Liver (tissue), 9 donors: ENCODE measurements around the gene CDC7. TPM values are rescaled to one million over a fixed set of nuclear protein-coding genes. Genes with fewer than 3 reads are reported as not detected.
"Not testable (repeated sequence)": the region's sequence is repeated elsewhere in the genome, so short reads cannot be mapped to it uniquely, and the experiment has no call there.

Experiments
- DNase-seq: peaks from one replicate; pipeline ENCODE4 v3.0.0-alpha.2; 2017; ENCODE audit warnings: low spot score
- H3K27ac ChIP-seq, 2 donors: one replicate each; pipeline ENCODE4 v1.7.0; 2013; ENCODE audit warnings: inconsistent platforms in 2 of 2, low read length in 2 of 2, control low read depth in 1 of 2, low read depth in 1 of 2, mild to moderate bottlenecking in 1 of 2
- H3K27me3 ChIP-seq, 4 donors: one replicate each; pipeline versions ENCODE4 v1.6.1 to v1.7.0; 2013; ENCODE audit warnings: low read length in 3 of 4, inconsistent platforms in 1 of 4, mild to moderate bottlenecking in 1 of 4, moderate library complexity in 1 of 4; ENCODE audit not compliant: control insufficient read depth in 4 of 4, insufficient read depth in 4 of 4
- H3K36me3 ChIP-seq, 4 donors: one replicate each; pipeline versions ENCODE4 v1.6.1 to v1.7.0; 2013; ENCODE audit warnings: low read length in 3 of 4, mild to moderate bottlenecking in 3 of 4, low read depth in 1 of 4, moderate library complexity in 1 of 4; ENCODE audit not compliant: control insufficient read depth in 4 of 4, insufficient read depth in 3 of 4
- H3K4me1 ChIP-seq, 4 donors: one replicate each; pipeline versions ENCODE4 v1.6.1 to v1.7.0; 2013; ENCODE audit warnings: low read length in 3 of 4, mild to moderate bottlenecking in 3 of 4, moderate library complexity in 1 of 4; ENCODE audit not compliant: control insufficient read depth in 4 of 4, insufficient read depth in 4 of 4
- H3K4me3 ChIP-seq, 3 donors: one replicate each; pipeline versions ENCODE4 v1.6.1 to v1.7.0; 2013; ENCODE audit warnings: low read length in 3 of 3, control low read depth in 1 of 3, low read depth in 1 of 3, mild to moderate bottlenecking in 1 of 3
- H3K9ac ChIP-seq, 2 donors: one replicate each; pipeline ENCODE4 v1.7.0; 2013; ENCODE audit warnings: low read length in 2 of 2, mild to moderate bottlenecking in 2 of 2, moderate library complexity in 2 of 2, control low read depth in 1 of 2, low read depth in 1 of 2
- H3K9me3 ChIP-seq, 4 donors: one replicate each; pipeline versions ENCODE4 v1.6.1 to v1.7.0; 2013; ENCODE audit warnings: low read length in 3 of 4; ENCODE audit not compliant: control insufficient read depth in 4 of 4
- CTCF ChIP-seq: fragments of 150-350 bp; IDR thresholded peaks from 2 replicates; pipeline ENCODE4 v1.5.1; 2017; ENCODE audit warnings: improper control_type of control experiment, low read depth, low read length; ENCODE audit not compliant: missing input control
- EGR1 ChIP-seq, 2 donors: IDR thresholded peaks; 2 replicates each; pipeline ENCODE4 v1.6.1; 2016 to 2018; ENCODE audit warnings: antibody characterized with exemption in 2 of 2, low read depth in 2 of 2
- FOXA1 ChIP-seq: IDR thresholded peaks from 2 replicates; pipeline ENCODE4 v1.6.1; 2016; ENCODE audit warnings: antibody characterized with exemption
- FOXA2 ChIP-seq: IDR thresholded peaks from 2 replicates; pipeline ENCODE4 v1.6.1; 2016; ENCODE audit warnings: antibody characterized with exemption
- GABPA ChIP-seq, 2 donors: IDR thresholded peaks in 1 of 2; conservative IDR thresholded peaks in 1 of 2; 2 replicates each; pipeline ENCODE4 v1.6.1; 2016; ENCODE audit warnings: antibody characterized with exemption in 2 of 2, mild to moderate bottlenecking in 1 of 2, moderate library complexity in 1 of 2
- HNF4A ChIP-seq, 2 donors: conservative IDR thresholded peaks; 2 replicates each; pipeline ENCODE4 v1.6.1; 2016; ENCODE audit warnings: antibody characterized with exemption in 2 of 2, mild to moderate bottlenecking in 2 of 2
- HNF4G ChIP-seq: IDR thresholded peaks from 2 replicates; pipeline ENCODE4 v1.6.1; 2016; ENCODE audit warnings: antibody characterized with exemption
- JUND ChIP-seq, 2 donors: IDR thresholded peaks; 2 replicates each; pipeline ENCODE4 v1.6.1; 2016; ENCODE audit warnings: antibody characterized with exemption in 2 of 2
- NR2F2 ChIP-seq: IDR thresholded peaks from 2 replicates; pipeline ENCODE4 v1.6.1; 2016; ENCODE audit warnings: antibody characterized with exemption
- RAD21 ChIP-seq, 2 donors: IDR thresholded peaks; 2 replicates each; pipeline ENCODE4 v1.6.1; 2016; ENCODE audit warnings: antibody characterized with exemption in 2 of 2, mild to moderate bottlenecking in 2 of 2
- RXRA ChIP-seq, 2 donors: IDR thresholded peaks; 2 replicates each; pipeline ENCODE4 v1.6.1; 2017 to 2018; ENCODE audit warnings: antibody characterized with exemption in 2 of 2, mild to moderate bottlenecking in 1 of 2
- SP1 ChIP-seq: IDR thresholded peaks from 2 replicates; pipeline ENCODE4 v1.6.1; 2018; ENCODE audit warnings: antibody characterized with exemption, mild to moderate bottlenecking
- TAF1 ChIP-seq: conservative IDR thresholded peaks from 2 replicates; pipeline ENCODE4 v1.6.1; 2016; ENCODE audit warnings: antibody characterized with exemption, mild to moderate bottlenecking
- YY1 ChIP-seq: IDR thresholded peaks from 2 replicates; pipeline ENCODE4 v1.6.1; 2016; ENCODE audit warnings: antibody characterized with exemption, mild to moderate bottlenecking
- WGBS: extraction: QIAGEN DNeasy Blood & Tissue Kit; methylation state at CpG from one replicate; pipeline ENCODE4 v1.1.7; 2013; 5-methylcytosine and 5-hydroxymethylcytosine counted together
- polyA plus RNA-seq, 2 donors: library from polyadenylated mRNA; stranded (reverse) in 1 of 2; unstranded in 1 of 2; fragments of 200-250 nt in 1 of 2; fragments of >200 nt in 1 of 2; fragmentation: Nextera tagmentation in 1 of 2; extraction: Ambion mirVana in 1 of 2; gene quantifications; one replicate each; pipeline versions ENCODE4 v1.2.1 to v1.2.3, GENCODE V29; 2013 to 2015
- total RNA-seq, 2 donors: library from RNA; depleted of rRNA; stranded (reverse); fragments of >200 nt; gene quantifications; one replicate each; pipeline ENCODE4 v1.2.3, GENCODE V29; 2014
- TF ChIP-seq, protein P1 (sequence below): IDR thresholded peaks from 2 replicates; pipeline ENCODE4 v1.6.1; 2016; ENCODE audit warnings: antibody characterized with exemption
- TF ChIP-seq, protein P2 (sequence below): IDR thresholded peaks from 2 replicates; pipeline ENCODE4 v1.6.1; 2016; ENCODE audit warnings: antibody characterized with exemption
- TF ChIP-seq, protein P3 (sequence below): IDR thresholded peaks from 2 replicates; pipeline ENCODE4 v1.6.1; 2016; ENCODE audit warnings: antibody characterized with exemption
- TF ChIP-seq, protein P4 (sequence below): IDR thresholded peaks from 2 replicates; pipeline ENCODE4 v1.6.1; 2016; ENCODE audit warnings: antibody characterized with exemption, mild to moderate bottlenecking
- donor health status: healthy.
- donor health status: healthy.
- donor health status: healthy.
- donor health status: healthy.
- donor health status: healthy.

The CDC7 gene
- total and polyA plus RNA-seq, 4 donors = 0.43 to 15.0 (median 0.61) TPM

GRCh38 chr1:91455896-91456295 lies 44.8 kb upstream of the CDC7 start:
- H3K9me3 ChIP-seq = no peaks in the 10 kb centered on the region
- WGBS = 76% methylated on average over 1 of the region's 1 CpG
- no peaks in the 10 kb centered on the region for H3K4me1 ChIP-seq
- no peaks in the 10 kb centered on the region for H3K27me3 ChIP-seq
- no peak overlapping the region for H3K4me3 ChIP-seq
- H3K27ac ChIP-seq = no peak overlapping the region
- no peak for TF ChIP-seq SP1
- no peak for TF ChIP-seq TAF1
- TF ChIP-seq NR2F2 = no peak
- no peak for TF ChIP-seq EGR1 (IDR thresholded peaks at IDR 0.05; ENCODE audit: low read depth in 2 of 2)
- TF ChIP-seq GABPA (IDR thresholded peaks at IDR 0.05 in 1 of 2, conservative IDR thresholded peaks at IDR 0.05 in 1 of 2) = no peak
- TF ChIP-seq, protein P1, sequence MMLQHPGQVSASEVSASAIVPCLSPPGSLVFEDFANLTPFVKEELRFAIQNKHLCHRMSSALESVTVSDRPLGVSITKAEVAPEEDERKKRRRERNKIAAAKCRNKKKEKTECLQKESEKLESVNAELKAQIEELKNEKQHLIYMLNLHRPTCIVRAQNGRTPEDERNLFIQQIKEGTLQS = no peak
- TF ChIP-seq JUND (IDR thresholded peaks at IDR 0.05) = no peak
- TF ChIP-seq, protein P2, sequence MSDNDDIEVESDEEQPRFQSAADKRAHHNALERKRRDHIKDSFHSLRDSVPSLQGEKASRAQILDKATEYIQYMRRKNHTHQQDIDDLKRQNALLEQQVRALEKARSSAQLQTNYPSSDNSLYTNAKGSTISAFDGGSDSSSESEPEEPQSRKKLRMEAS = no peak
- TF ChIP-seq, protein P3, sequence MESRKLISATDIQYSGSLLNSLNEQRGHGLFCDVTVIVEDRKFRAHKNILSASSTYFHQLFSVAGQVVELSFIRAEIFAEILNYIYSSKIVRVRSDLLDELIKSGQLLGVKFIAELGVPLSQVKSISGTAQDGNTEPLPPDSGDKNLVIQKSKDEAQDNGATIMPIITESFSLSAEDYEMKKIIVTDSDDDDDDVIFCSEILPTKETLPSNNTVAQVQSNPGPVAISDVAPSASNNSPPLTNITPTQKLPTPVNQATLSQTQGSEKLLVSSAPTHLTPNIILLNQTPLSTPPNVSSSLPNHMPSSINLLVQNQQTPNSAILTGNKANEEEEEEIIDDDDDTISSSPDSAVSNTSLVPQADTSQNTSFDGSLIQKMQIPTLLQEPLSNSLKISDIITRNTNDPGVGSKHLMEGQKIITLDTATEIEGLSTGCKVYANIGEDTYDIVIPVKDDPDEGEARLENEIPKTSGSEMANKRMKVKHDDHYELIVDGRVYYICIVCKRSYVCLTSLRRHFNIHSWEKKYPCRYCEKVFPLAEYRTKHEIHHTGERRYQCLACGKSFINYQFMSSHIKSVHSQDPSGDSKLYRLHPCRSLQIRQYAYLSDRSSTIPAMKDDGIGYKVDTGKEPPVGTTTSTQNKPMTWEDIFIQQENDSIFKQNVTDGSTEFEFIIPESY = no peak
- no peak for TF ChIP-seq HNF4A (conservative IDR thresholded peaks at IDR 0.05)
- TF ChIP-seq, protein P4, sequence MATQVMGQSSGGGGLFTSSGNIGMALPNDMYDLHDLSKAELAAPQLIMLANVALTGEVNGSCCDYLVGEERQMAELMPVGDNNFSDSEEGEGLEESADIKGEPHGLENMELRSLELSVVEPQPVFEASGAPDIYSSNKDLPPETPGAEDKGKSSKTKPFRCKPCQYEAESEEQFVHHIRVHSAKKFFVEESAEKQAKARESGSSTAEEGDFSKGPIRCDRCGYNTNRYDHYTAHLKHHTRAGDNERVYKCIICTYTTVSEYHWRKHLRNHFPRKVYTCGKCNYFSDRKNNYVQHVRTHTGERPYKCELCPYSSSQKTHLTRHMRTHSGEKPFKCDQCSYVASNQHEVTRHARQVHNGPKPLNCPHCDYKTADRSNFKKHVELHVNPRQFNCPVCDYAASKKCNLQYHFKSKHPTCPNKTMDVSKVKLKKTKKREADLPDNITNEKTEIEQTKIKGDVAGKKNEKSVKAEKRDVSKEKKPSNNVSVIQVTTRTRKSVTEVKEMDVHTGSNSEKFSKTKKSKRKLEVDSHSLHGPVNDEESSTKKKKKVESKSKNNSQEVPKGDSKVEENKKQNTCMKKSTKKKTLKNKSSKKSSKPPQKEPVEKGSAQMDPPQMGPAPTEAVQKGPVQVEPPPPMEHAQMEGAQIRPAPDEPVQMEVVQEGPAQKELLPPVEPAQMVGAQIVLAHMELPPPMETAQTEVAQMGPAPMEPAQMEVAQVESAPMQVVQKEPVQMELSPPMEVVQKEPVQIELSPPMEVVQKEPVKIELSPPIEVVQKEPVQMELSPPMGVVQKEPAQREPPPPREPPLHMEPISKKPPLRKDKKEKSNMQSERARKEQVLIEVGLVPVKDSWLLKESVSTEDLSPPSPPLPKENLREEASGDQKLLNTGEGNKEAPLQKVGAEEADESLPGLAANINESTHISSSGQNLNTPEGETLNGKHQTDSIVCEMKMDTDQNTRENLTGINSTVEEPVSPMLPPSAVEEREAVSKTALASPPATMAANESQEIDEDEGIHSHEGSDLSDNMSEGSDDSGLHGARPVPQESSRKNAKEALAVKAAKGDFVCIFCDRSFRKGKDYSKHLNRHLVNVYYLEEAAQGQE = no peak
- no peak for TF ChIP-seq YY1
- TF ChIP-seq RXRA (IDR thresholded peaks at IDR 0.05) = no peak
- no peak for TF ChIP-seq FOXA2
- TF ChIP-seq HNF4G = no peak
- no peak for TF ChIP-seq FOXA1
- no peak for TF ChIP-seq RAD21 (IDR thresholded peaks at IDR 0.05)
- TF ChIP-seq CTCF = no peak
- no peaks in the 10 kb centered on the region for H3K36me3 ChIP-seq
- no peak for DNase-seq
- H3K9ac ChIP-seq = no peak overlapping the region

DNA sequence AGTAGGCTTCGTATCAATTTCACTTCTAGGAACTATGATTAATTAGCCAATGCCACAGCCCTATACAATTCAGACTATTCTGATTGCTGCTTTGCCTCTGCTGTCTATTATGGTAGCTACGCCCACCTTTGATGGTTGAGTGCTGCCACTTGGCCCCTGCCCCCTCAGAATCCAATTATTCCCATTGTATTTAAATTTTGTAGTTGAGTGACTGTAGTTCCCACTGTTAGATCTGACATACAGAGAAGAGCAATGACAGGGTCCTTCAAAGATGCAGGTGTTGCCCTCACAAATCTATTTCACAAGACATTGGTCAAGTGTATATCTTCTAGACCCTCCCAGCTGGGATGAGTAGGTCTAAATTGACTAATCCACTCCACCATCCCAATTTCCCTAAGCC lies 35.3 kb upstream of the CDC7 start:
- WGBS = 74% methylated on average over 2 of the region's 2 CpGs

More for the DNA sequence above, 35.3 kb upstream of the CDC7 start:
- not testable (repeated sequence) for DNase-seq, H3K9ac ChIP-seq, H3K27ac ChIP-seq, H3K4me3 ChIP-seq, H3K27me3 ChIP-seq, H3K36me3 ChIP-seq, H3K4me1 ChIP-seq
- H3K9me3 ChIP-seq = peaks cover 8 to 12% (median 9%) of the 10 kb centered on the region in 4 donors
